SJSA1 (cell line): ENCODE measurements around the gene TAS2R5. TPM values are rescaled to one million over a fixed set of nuclear protein-coding genes. Genes with fewer than 3 reads are reported as not detected.
"Not testable (repeated sequence)": the region's sequence is repeated elsewhere in the genome, so short reads cannot be mapped to it uniquely, and the experiment has no call there.

Experiments
- DNase-seq, 2 experiments: peaks; one replicate each; pipeline ENCODE4 v3.0.0-alpha.2; 2015 to 2020; ENCODE audit warnings: low spot score in 2 of 2, low read depth in 1 of 2
- H3K27ac ChIP-seq: fragments of 250-450 bp; sonication (Bioruptor Pico); 2 replicates; pipeline ENCODE4 v1.5.1; 2020; ENCODE audit warnings: mild to moderate bottlenecking, moderate library complexity
- H3K27me3 ChIP-seq: fragments of 250-450 bp; sonication (Bioruptor Pico); replicated peaks from 2 replicates; pipeline ENCODE4 v1.5.1; 2020; ENCODE audit warnings: mild to moderate bottlenecking, moderate library complexity
- H3K36me3 ChIP-seq: fragments of 250-450 bp; sonication (Bioruptor Pico); 2 replicates; pipeline ENCODE4 v1.5.1; 2020; ENCODE audit warnings: mild to moderate bottlenecking
- H3K4me1 ChIP-seq: fragments of 250-450 bp; sonication (Bioruptor Pico); replicated peaks from 2 replicates; pipeline ENCODE4 v1.6.1; 2021; ENCODE audit warnings: mild to moderate bottlenecking
- H3K4me3 ChIP-seq: fragments of 250-450 bp; sonication (Bioruptor Pico); 2 replicates; pipeline ENCODE4 v1.5.1; 2020; ENCODE audit warnings: mild to moderate bottlenecking
- H3K9me3 ChIP-seq: fragments of 250-450 bp; sonication (Bioruptor Pico); replicated peaks from 2 replicates; pipeline ENCODE4 v1.5.1; 2020; ENCODE audit warnings: mild to moderate bottlenecking
- total RNA-seq: library from RNA; depleted of rRNA; stranded (reverse); fragments of >200 nt; shearing (Covaris generic); gene quantifications from 2 replicates; pipeline ENCODE4 v1.2.3, GENCODE V29; 2014; rRNA removed

TAS2R5 gene
- total RNA-seq, 1 experiment from 2014 or later = not detected

GRCh38 chr7:141822432-141822831 is 32.4 kb downstream of the TAS2R5 start:
- H3K4me3 ChIP-seq, H3K9me3 ChIP-seq, H3K27ac ChIP-seq, H3K4me1 ChIP-seq, DNase-seq, H3K27me3 ChIP-seq, H3K36me3 ChIP-seq: not testable (repeated sequence)

GRCh38 chr7:141837683-141838082 is 47.7 kb downstream of the TAS2R5 start:
- Histone ChIP-seq H3K36me3 (no peaks in the 10 kb centered on the region), H3K27me3 (no peaks in the 10 kb centered on the region), H3K4me1 (no peaks in the 10 kb centered on the region), H3K4me3 (no peak overlapping the region), H3K9me3 (no peaks in the 10 kb centered on the region), H3K27ac (no peak overlapping the region)
- DNase-seq = no peak

- DNase-seq = no peak
- H3K9me3 ChIP-seq = no peaks in the 10 kb centered on the region
- no peaks in the 10 kb centered on the region for H3K27me3 ChIP-seq
- no peaks in the 10 kb centered on the region for H3K36me3 ChIP-seq
- no peak overlapping the region for H3K4me3 ChIP-seq
- no peaks in the 10 kb centered on the region for H3K4me1 ChIP-seq
- H3K27ac ChIP-seq = no peak overlapping the region
These were observed 48.6 kb downstream of the TAS2R5 start for GRCh38 chr7:141838581-141838980.

- no peaks in the 10 kb centered on the region for H3K27me3 ChIP-seq
- no peak overlapping the region for H3K27ac ChIP-seq
- H3K36me3 ChIP-seq = no peaks in the 10 kb centered on the region
- no peaks in the 10 kb centered on the region for H3K4me1 ChIP-seq
- no peak overlapping the region for H3K4me3 ChIP-seq
- H3K9me3 ChIP-seq = no peaks in the 10 kb centered on the region
- no peak for DNase-seq
These were observed 49.2 kb downstream of the TAS2R5 start for GRCh38 chr7:141839256-141839655.

GRCh38 chr7:141840708-141841107 is 50.7 kb downstream of the TAS2R5 start:
- H3K4me1 ChIP-seq = no peaks in the 10 kb centered on the region
- no peaks in the 10 kb centered on the region for H3K9me3 ChIP-seq
- DNase-seq = no peak
- H3K27me3 ChIP-seq = no peaks in the 10 kb centered on the region
- H3K27ac ChIP-seq = no peak overlapping the region
- H3K4me3 ChIP-seq = no peak overlapping the region
- H3K36me3 ChIP-seq = no peaks in the 10 kb centered on the region

Other genes starting within 250 kb of the TAS2R5 start
- 54.2 and 77.9 TPM in 2 replicates for gene AGK, start 238.8 kb upstream of the TAS2R5 start, total RNA-seq
- gene DENND11, start 88.1 kb upstream of the TAS2R5 start, total RNA-seq = 8.3 and 8.5 TPM in 2 replicates
- gene WEE2, start 81.9 kb upstream of the TAS2R5 start, total RNA-seq = not detected in 2 replicates
- 213 and 284 TPM in 2 replicates for gene SSBP1, start 51.9 kb upstream of the TAS2R5 start, total RNA-seq
- gene TAS2R3, start 26.1 kb upstream of the TAS2R5 start, total RNA-seq = 0.18 TPM in 1 of 2 replicates, not detected in the other
- gene TAS2R4, start 13.5 kb upstream of the TAS2R5 start, total RNA-seq = 0.05 and 0.22 TPM in 2 replicates
- not detected in 2 replicates for gene PRSS37, start 51.3 kb downstream of the TAS2R5 start, total RNA-seq
- not detected in 2 replicates for gene OR9A4, start 126.2 kb downstream of the TAS2R5 start, total RNA-seq
- gene CLEC5A, start 156.8 kb downstream of the TAS2R5 start, total RNA-seq = not detected in 2 replicates
- gene TAS2R38, start 183.6 kb downstream of the TAS2R5 start, total RNA-seq = not detected in 2 replicates
- not detected in 2 replicates for gene MGAM, start 205.7 kb downstream of the TAS2R5 start, total RNA-seq